Panc1 (cell line): ENCODE results near the gene CCDC85C. TPM values are rescaled to one million over a fixed set of nuclear protein-coding genes. Genes with fewer than 3 reads are reported as not detected.

Experiments
- total RNA-seq: library from RNA; stranded (reverse); gene quantifications from one replicate; pipeline ENCODE4 v1.2.1, GENCODE V29; 2021; ENCODE audit not compliant: unreplicated experiment

Gene CCDC85C
- total RNA-seq, 1 experiment from 2014 or later = 96.6 TPM

Other genes starting within 250 kb of the CCDC85C start
- 51.1 TPM for gene SETD3, start 123.3 kb downstream of the CCDC85C start, total RNA-seq
- 47.8 TPM for gene CCNK, start 122.8 kb downstream of the CCDC85C start, total RNA-seq
- gene HHIPL1, start 40.9 kb upstream of the CCDC85C start, total RNA-seq = 2.1 TPM
- gene CYP46A1, start 80.1 kb upstream of the CCDC85C start, total RNA-seq = 0.36 TPM
- gene EML1, start 189.2 kb upstream of the CCDC85C start, total RNA-seq = 35.3 TPM